IMR-90 (cell line): ENCODE results near the gene TMED6. TPM values are rescaled to one million over a fixed set of nuclear protein-coding genes. Genes with fewer than 3 reads are reported as not detected.

ENCODE experiments used
- ATAC-seq: fragments of 200-7000 bp; cut with Tn5 transposase; 2 replicates; pipeline ENCODE4 v1.9.1; 2020; ENCODE audit warnings: low read depth, mild to moderate bottlenecking, moderate library complexity
- BruUV-seq: library from RNA; stranded (reverse); fragments of 400-500 nt; replicated peaks from 2 replicates; lab custom pipeline; 2021; lab: Mats Ljungman, UMichigan
- CTCF ChIA-PET: fragments of 300-600 bp; formaldehyde crosslinking; extraction: SDS; loops from one replicate; lab custom pipeline; 2021; ENCODE audit warnings: antibody characterized with exemption; lab: Yijun Ruan, JAX
- POLR2A ChIA-PET: fragments of 300-600 bp; sonication (Branson Sonifier 250); formaldehyde crosslinking; loops from one replicate; lab custom pipeline; 2022; ENCODE audit warnings: antibody characterized with exemption; ENCODE audit not compliant: unreplicated experiment; lab: Charles Lee
- DNase-seq: peaks from one replicate; pipeline ENCODE4 v3.0.0; 2013
- H2AFZ ChIP-seq: replicated peaks from 2 replicates; pipeline ENCODE3; 2013; ENCODE audit warnings: low read length, mild to moderate bottlenecking; ENCODE audit not compliant: poor library complexity
- H2AK5ac ChIP-seq: 2 replicates; pipeline ENCODE4 v1.6.1; 2013; ENCODE audit warnings: low read depth, low read length, inconsistent platforms
- H2AK9ac ChIP-seq: replicated peaks from 2 replicates; pipeline ENCODE3; 2013; ENCODE audit warnings: mild to moderate bottlenecking, low read depth, low read length, moderate library complexity; ENCODE audit not compliant: poor library complexity
- H2BK120ac ChIP-seq: 2 replicates; pipeline ENCODE4 v1.6.1; 2013; ENCODE audit warnings: low read depth, low read length, inconsistent platforms
- H2BK15ac ChIP-seq: 3 replicates; pipeline ENCODE4 v1.6.1; 2013; ENCODE audit warnings: low read depth, low read length, inconsistent platforms
- H2BK20ac ChIP-seq: 2 replicates; pipeline ENCODE4 v1.6.1; 2013; ENCODE audit warnings: low read depth, mild to moderate bottlenecking, inconsistent platforms, low read length, moderate library complexity
- H2BK5ac ChIP-seq: 2 replicates; pipeline ENCODE4 v1.6.1; 2013; ENCODE audit warnings: mild to moderate bottlenecking, low read depth, low read length, inconsistent platforms; ENCODE audit not compliant: poor library complexity, severe bottlenecking
- H3K14ac ChIP-seq: replicated peaks from 2 replicates; pipeline ENCODE4 v1.6.1; 2013; ENCODE audit warnings: low read depth, low read length, inconsistent platforms
- H3K18ac ChIP-seq: 2 replicates; pipeline ENCODE4 v1.6.1; 2013; ENCODE audit warnings: low read depth, low read length, control low read depth
- H3K23ac ChIP-seq: 2 replicates; pipeline ENCODE4 v1.6.1; 2013; ENCODE audit warnings: low read depth, low read length, inconsistent platforms
- H3K27ac ChIP-seq: 2 replicates; pipeline ENCODE4 v1.5.1; 2013; ENCODE audit warnings: mild to moderate bottlenecking, control low read depth, low read length; ENCODE audit not compliant: insufficient read depth
- H3K27me3 ChIP-seq: 2 replicates; pipeline ENCODE4 v1.6.1; 2013; ENCODE audit warnings: low read length; ENCODE audit not compliant: control insufficient read depth, insufficient read depth
- H3K36me3 ChIP-seq: 2 replicates; pipeline ENCODE4 v1.6.1; 2013; ENCODE audit warnings: low read length, mixed read lengths; ENCODE audit not compliant: control insufficient read depth, insufficient read depth
- H3K4ac ChIP-seq: 2 replicates; pipeline ENCODE4 v1.6.1; 2013; ENCODE audit warnings: low read depth, low read length, inconsistent platforms
- H3K4me1 ChIP-seq: 2 replicates; pipeline ENCODE4 v1.6.1; 2013; ENCODE audit warnings: low read length, mixed read lengths; ENCODE audit not compliant: control insufficient read depth, insufficient read depth
- H3K4me2 ChIP-seq: 2 replicates; pipeline ENCODE4 v1.6.1; 2013; ENCODE audit warnings: low read depth, mild to moderate bottlenecking, control low read depth, low read length, moderate library complexity
- H3K4me3 ChIP-seq: 2 replicates; pipeline ENCODE4 v1.5.1; 2013; ENCODE audit warnings: low read depth, mild to moderate bottlenecking, control low read depth, low read length, moderate library complexity; ENCODE audit not compliant: insufficient read depth
- H3K56ac ChIP-seq: 2 replicates; pipeline ENCODE4 v1.6.1; 2013; ENCODE audit warnings: low read length, inconsistent platforms; ENCODE audit not compliant: insufficient read depth; ENCODE audit errors: extremely low read depth
- H3K79me1 ChIP-seq, 2 experiments: 2 replicates each; pipeline ENCODE4 v1.6.1; 2013; ENCODE audit warnings: low read length in 2 of 2, inconsistent platforms in 1 of 2, low read depth in 1 of 2
- H3K9ac ChIP-seq: 2 replicates; pipeline ENCODE4 v1.6.1; 2013; ENCODE audit warnings: low read depth, low read length, control low read depth
- H3K9me1 ChIP-seq: 2 replicates; pipeline ENCODE4 v1.6.1; 2013; ENCODE audit warnings: low read length, inconsistent platforms; ENCODE audit not compliant: insufficient read depth
- H3K9me3 ChIP-seq: 2 replicates; pipeline ENCODE4 v1.6.1; 2013; ENCODE audit warnings: low read length; ENCODE audit not compliant: control insufficient read depth, insufficient read depth
- H4K20me1 ChIP-seq: 2 replicates; pipeline ENCODE4 v1.6.1; 2013; ENCODE audit warnings: low read length, inconsistent platforms; ENCODE audit not compliant: insufficient read depth
- H4K5ac ChIP-seq: 2 replicates; pipeline ENCODE4 v1.6.1; 2013; ENCODE audit warnings: mild to moderate bottlenecking, low read depth, low read length, control low read depth
- H4K8ac ChIP-seq, 2 experiments: 2 replicates each; pipeline ENCODE4 v1.6.1; 2013; ENCODE audit warnings: low read depth in 2 of 2, low read length in 2 of 2, control low read depth in 1 of 2, inconsistent platforms in 1 of 2
- H4K91ac ChIP-seq: 2 replicates; pipeline ENCODE4 v1.6.1; 2013; ENCODE audit warnings: low read depth, low read length, inconsistent platforms; ENCODE audit not compliant: insufficient read depth
- BHLHE40 ChIP-seq: fragments of 150-350 bp; IDR thresholded peaks from 2 replicates; pipeline ENCODE4 v1.6.1; 2016; ENCODE audit warnings: mild to moderate bottlenecking, low read depth, low read length
- CEBPB ChIP-seq: IDR thresholded peaks from 2 replicates; pipeline ENCODE4 v1.6.1; 2012; ENCODE audit warnings: low read depth, low read length, improper control_type of control experiment
- CHD1 ChIP-seq: IDR thresholded peaks from 2 replicates; pipeline ENCODE4 v1.6.1; 2012; ENCODE audit warnings: low read depth, low read length, improper control_type of control experiment
- FOS ChIP-seq: fragments of 150-350 bp; IDR thresholded peaks from 2 replicates; pipeline ENCODE4 v1.6.1; 2016; ENCODE audit warnings: low read depth, low read length
- MAZ ChIP-seq: IDR thresholded peaks from 2 replicates; pipeline ENCODE4 v1.6.1; 2012; ENCODE audit warnings: low read depth, mild to moderate bottlenecking, low read length, improper control_type of control experiment, moderate library complexity, borderline replicate concordance
- MXI1 ChIP-seq: IDR thresholded peaks from 2 replicates; pipeline ENCODE4 v1.6.1; 2012; ENCODE audit warnings: low read depth, mild to moderate bottlenecking, low read length, moderate library complexity, borderline replicate concordance
- NFE2L2 ChIP-seq: fragments of 150-350 bp; IDR thresholded peaks from 2 replicates; pipeline ENCODE4 v1.6.1; 2016; ENCODE audit warnings: low read depth, mild to moderate bottlenecking, low read length
- POLR2A ChIP-seq: IDR thresholded peaks from 2 replicates; pipeline ENCODE4 v1.6.1; 2012; ENCODE audit warnings: mild to moderate bottlenecking, low read depth, low read length
- RAD21 ChIP-seq: IDR thresholded peaks from 2 replicates; pipeline ENCODE4 v1.6.1; 2012; ENCODE audit warnings: low read length, improper control_type of control experiment
- RCOR1 ChIP-seq: IDR thresholded peaks from 2 replicates; pipeline ENCODE4 v1.6.1; 2012; ENCODE audit warnings: mild to moderate bottlenecking, low read length, improper control_type of control experiment; ENCODE audit not compliant: insufficient replicate concordance
- RFX5 ChIP-seq: IDR thresholded peaks from 2 replicates; pipeline ENCODE4 v1.8.0; 2012; ENCODE audit warnings: low read depth, mild to moderate bottlenecking, low read length, moderate library complexity
- SMC3 ChIP-seq: fragments of 150-350 bp; IDR thresholded peaks from 2 replicates; pipeline ENCODE4 v1.6.1; 2016; ENCODE audit warnings: low read depth, mild to moderate bottlenecking, antibody characterized with exemption, low read length, moderate library complexity
- whole genome bisulfite sequencing, 2 experiments: methylation state at CpG; one replicate each; pipeline versions ENCODE4 v1.1.5 to v1.1.7; 2013; ENCODE audit warnings: missing lambda C conversion rate in 2 of 2; ENCODE audit not compliant: insufficient read length in 1 of 2; ENCODE audit errors: extremely low coverage in 2 of 2; 5-methylcytosine and 5-hydroxymethylcytosine counted together
- dilution Hi-C: fragments of 300-500 bp; cut with HindIII; formaldehyde crosslinking; loops from one replicate; pipeline ENCODE4 v1.14.3; 2018; ENCODE audit warnings: low sequenced_read_pairs; ENCODE audit not compliant: unreplicated experiment
- in situ Hi-C: fragments of 300-500 bp; cut with MboI; formaldehyde crosslinking; loops from 3 replicates; pipeline ENCODE4 v1.14.3; 2019; ENCODE audit warnings: low sequenced_read_pairs, inconsistent platforms, mixed read lengths
- intact Hi-C: fragments of 100-400 bp; cut with micrococcal nuclease; formaldehyde crosslinking; loops from 2 replicates; pipeline ENCODE4 v1.10.0; 2022
- polyA plus RNA-seq, 3 experiments: library from polyadenylated mRNA; depleted of rRNA; stranded (reverse); fragments of >200 nt; gene quantifications; 2 replicates each; pipeline ENCODE4 v1.2.3, GENCODE V29; 2012; ENCODE audit warnings: low replicate concordance in 1 of 3
- total RNA-seq: library from RNA; depleted of rRNA; stranded (reverse); fragments of >200 nt; gene quantifications from 2 replicates; pipeline ENCODE4 v1.2.3, GENCODE V29; 2012

TMED6 gene
- total and polyA plus RNA-seq, 2 of the 4 experiments (the other 2 are of a cell fraction): 0.10 TPM; not detected in 1

DNA sequence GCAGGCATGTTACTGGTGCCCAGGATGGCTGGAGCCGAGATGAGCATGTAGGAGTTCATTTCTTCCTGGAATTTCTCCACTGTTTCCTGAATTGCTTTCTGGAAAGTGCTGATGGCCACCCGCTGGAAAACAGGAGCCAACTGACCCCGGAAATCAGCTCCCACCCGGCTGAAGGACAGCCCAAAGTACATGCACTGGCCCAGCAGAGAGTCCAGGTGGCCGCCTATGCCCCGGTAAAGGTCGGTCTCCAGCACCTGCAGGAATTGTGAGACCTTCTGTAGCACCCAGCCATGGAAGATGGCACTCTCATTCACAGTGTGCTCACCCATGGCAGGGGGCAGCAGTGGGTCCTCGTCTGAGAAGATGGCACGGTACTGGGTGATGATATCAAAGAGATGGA is 16.9 kb downstream of the TMED6 start:
- no peak for TF ChIP-seq FOS
- TF ChIP-seq RFX5: no peak
- TF ChIP-seq CHD1: no peak
- no peak for TF ChIP-seq SMC3
- TF ChIP-seq POLR2A: no peak
- TF ChIP-seq MXI1: no peak
- TF ChIP-seq RCOR1: no peak
- TF ChIP-seq RAD21: no peak
- no peak for TF ChIP-seq NFE2L2
- TF ChIP-seq BHLHE40: no peak
- no peak for TF ChIP-seq CEBPB
- TF ChIP-seq MAZ: no peak
- Histone ChIP-seq H2BK5ac (no peak overlapping the region), H2AK9ac (no peak overlapping the region), H2BK15ac (no peak overlapping the region), H2BK20ac (no peak overlapping the region), H3K27me3 (no peaks in the 10 kb centered on the region), H3K27ac (no peak overlapping the region), H2AFZ (no peak overlapping the region), H3K9ac (no peak overlapping the region), H3K9me1 (no peaks in the 10 kb centered on the region), H4K20me1 (peaks cover 2% of the 10 kb centered on the region), H3K56ac (no peak overlapping the region), H2AK5ac (no peak overlapping the region), H3K18ac (no peak overlapping the region), H3K36me3 (peaks cover 37% of the 10 kb centered on the region), H3K79me1 (peaks cover 38 to 64% of the 10 kb centered on the region in 2 experiments), H3K9me3 (no peaks in the 10 kb centered on the region), H3K23ac (no peak overlapping the region), H3K4ac (no peak overlapping the region), H4K91ac (no peak overlapping the region), H3K4me1 (peaks cover 3% of the 10 kb centered on the region), H4K8ac (no peak overlapping the region), H3K14ac (no peak overlapping the region), H3K4me2 (no peak overlapping the region), H3K4me3 (no peak overlapping the region), H2BK120ac (no peak overlapping the region), H4K5ac (no peak overlapping the region)
- dilution Hi-C loops (no loop called here), in situ Hi-C loops (no loop called here), intact Hi-C loops (no loop called here)
- CTCF ChIA-PET: no interaction called here
- ATAC-seq (no peak), DNase-seq (no peak)
- POLR2A ChIA-PET: no interaction called here
- BruUV-seq: TSS peak; percentile 72
- WGBS, 2 experiments: 99% methylated on average over 8 of the region's 9 CpGs; no CpG with 5 or more reads in 1 of the 2 experiments
